ENCODE results near the gene ZDHHC14. TPM values are rescaled to one million over a fixed set of nuclear protein-coding genes. Genes with fewer than 3 reads are reported as not detected.

The ZDHHC14 gene
- total and polyA plus RNA-seq, 8 donors: 8.2 to 33.2 (median 25.8) TPM

- DNase-seq (no peak), ATAC-seq (no peak)
- Histone ChIP-seq H3K4me1 (peaks cover 18 to 31% of the 10 kb centered on the region in 2 donors), H3K27me3 (peaks cover 0 to 48% of the 10 kb centered on the region in 2 donors), H3K36me3 (peaks cover 0 to 5% of the 10 kb centered on the region in 2 donors), H3K27ac (no peak overlapping the region), H3K4me3 (no peak overlapping the region), H3K9me3 (no peaks in the 10 kb centered on the region)
- no peak for TF ChIP-seq CTCF (IDR thresholded peaks at IDR 0.05)
- intact Hi-C loops (cut with DNase I): no loop called here
Observed at GRCh38 chr6:157672726-157673412, 291.9 kb downstream of the ZDHHC14 start.

- Histone ChIP-seq H3K27me3 (peaks cover 0 to 54% of the 10 kb centered on the region in 2 donors), H3K4me3 (no peak overlapping the region), H3K27ac (no peak overlapping the region), H3K4me1 (peaks cover 18 to 26% of the 10 kb centered on the region in 2 donors), H3K9me3 (no peaks in the 10 kb centered on the region), H3K36me3 (peaks cover 0 to 5% of the 10 kb centered on the region in 2 donors)
- intact Hi-C loops (cut with DNase I): no loop called here
- no peak for TF ChIP-seq CTCF (IDR thresholded peaks at IDR 0.05)
- ATAC-seq (no peak), DNase-seq (no peak)
Observed at GRCh38 chr6:157673596-157673995, 292.6 kb downstream of the ZDHHC14 start.

GRCh38 chr6:157674061-157674460 lies 293.1 kb downstream of the ZDHHC14 start:
- intact Hi-C loops (cut with DNase I): no loop called here
- no peak for ATAC-seq

GRCh38 chr6:157675831-157676230 lies 294.8 kb downstream of the ZDHHC14 start:
- Histone ChIP-seq H3K36me3 (peaks cover 0 to 5% of the 10 kb centered on the region in 2 donors), H3K4me1 (peaks cover 1 to 4% of the 10 kb centered on the region in 2 donors), H3K9me3 (no peaks in the 10 kb centered on the region), H3K27me3 (peaks cover 0 to 63% of the 10 kb centered on the region in 2 donors), H3K4me3 (no peak overlapping the region), H3K27ac (no peak overlapping the region)
- ATAC-seq (no peak), DNase-seq (no peak)
- no peak for TF ChIP-seq CTCF (IDR thresholded peaks at IDR 0.05)
- intact Hi-C loops (cut with DNase I): no loop called here

More at GRCh38 chr6:157674061-157674460, 293.1 kb downstream of the ZDHHC14 start:
- no peak for TF ChIP-seq CTCF (IDR thresholded peaks at IDR 0.05)
- peaks cover 18 to 22% of the 10 kb centered on the region in 2 donors for H3K4me1 ChIP-seq
- DNase-seq: no peak
- no peak overlapping the region for H3K4me3 ChIP-seq
- no peaks in the 10 kb centered on the region for H3K9me3 ChIP-seq
- H3K36me3 ChIP-seq: peaks cover 0 to 5% of the 10 kb centered on the region in 2 donors
- peaks cover 0 to 59% of the 10 kb centered on the region in 2 donors for H3K27me3 ChIP-seq
- H3K27ac ChIP-seq: no peak overlapping the region

- no peak for TF ChIP-seq CTCF (IDR thresholded peaks at IDR 0.05)
- no peaks in the 10 kb centered on the region for H3K9me3 ChIP-seq
- ATAC-seq: no peak
- H3K27me3 ChIP-seq: peaks cover 0 to 63% of the 10 kb centered on the region in 2 donors
- peaks cover 0 to 5% of the 10 kb centered on the region in 2 donors for H3K36me3 ChIP-seq
- intact Hi-C loops (cut with DNase I): no loop called here
- H3K4me3 ChIP-seq: no peak overlapping the region
- H3K27ac ChIP-seq: no peak overlapping the region
- no peak for DNase-seq
- H3K4me1 ChIP-seq: peaks cover 0 to under 1% of the 10 kb centered on the region in 2 donors
Observed at GRCh38 chr6:157676241-157676640, 295.3 kb downstream of the ZDHHC14 start.

Measured in left lung (tissue), 10 donors.